ENCODE results near the gene CLEC4G.

DNA sequence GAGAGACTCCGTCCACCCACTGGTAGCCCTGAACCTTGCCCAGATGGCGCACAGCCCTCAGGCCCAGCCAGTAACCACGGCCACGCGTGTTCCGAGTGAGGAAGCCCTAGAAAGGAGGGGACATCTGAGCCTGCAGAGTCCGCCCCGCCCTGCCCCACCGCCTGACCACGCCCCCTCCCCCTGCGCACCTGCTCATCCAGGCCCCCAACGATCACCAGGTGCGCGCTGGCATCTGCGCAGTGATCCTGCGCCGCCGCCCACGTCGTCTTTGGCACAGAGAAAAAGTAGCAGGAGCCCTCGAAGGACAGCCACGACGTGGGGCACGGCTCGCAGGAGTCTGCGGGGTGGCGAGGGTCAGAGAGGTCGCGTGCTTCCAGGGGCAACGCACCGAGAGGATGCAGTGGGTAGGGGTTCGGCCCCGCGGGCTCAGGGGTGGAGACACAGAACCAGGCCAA lies 2.1 kb downstream of the CLEC4G start:
- TF ChIP-seq EZH2 (optimal IDR thresholded peaks at IDR 0.05; ENCODE audit: low read depth, low read length) (no peak), EZH2phosphoT487 (IDR thresholded peaks at IDR 0.05; ENCODE audit: low read length) (no peak)
- TF ChIP-seq, protein P1, sequence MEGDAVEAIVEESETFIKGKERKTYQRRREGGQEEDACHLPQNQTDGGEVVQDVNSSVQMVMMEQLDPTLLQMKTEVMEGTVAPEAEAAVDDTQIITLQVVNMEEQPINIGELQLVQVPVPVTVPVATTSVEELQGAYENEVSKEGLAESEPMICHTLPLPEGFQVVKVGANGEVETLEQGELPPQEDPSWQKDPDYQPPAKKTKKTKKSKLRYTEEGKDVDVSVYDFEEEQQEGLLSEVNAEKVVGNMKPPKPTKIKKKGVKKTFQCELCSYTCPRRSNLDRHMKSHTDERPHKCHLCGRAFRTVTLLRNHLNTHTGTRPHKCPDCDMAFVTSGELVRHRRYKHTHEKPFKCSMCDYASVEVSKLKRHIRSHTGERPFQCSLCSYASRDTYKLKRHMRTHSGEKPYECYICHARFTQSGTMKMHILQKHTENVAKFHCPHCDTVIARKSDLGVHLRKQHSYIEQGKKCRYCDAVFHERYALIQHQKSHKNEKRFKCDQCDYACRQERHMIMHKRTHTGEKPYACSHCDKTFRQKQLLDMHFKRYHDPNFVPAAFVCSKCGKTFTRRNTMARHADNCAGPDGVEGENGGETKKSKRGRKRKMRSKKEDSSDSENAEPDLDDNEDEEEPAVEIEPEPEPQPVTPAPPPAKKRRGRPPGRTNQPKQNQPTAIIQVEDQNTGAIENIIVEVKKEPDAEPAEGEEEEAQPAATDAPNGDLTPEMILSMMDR (IDR thresholded peaks at IDR 0.05; ENCODE audit: low read length), result no peak
